Measurements from ENCODE around the gene RHBDL3.

Gene RHBDL3

DNA sequence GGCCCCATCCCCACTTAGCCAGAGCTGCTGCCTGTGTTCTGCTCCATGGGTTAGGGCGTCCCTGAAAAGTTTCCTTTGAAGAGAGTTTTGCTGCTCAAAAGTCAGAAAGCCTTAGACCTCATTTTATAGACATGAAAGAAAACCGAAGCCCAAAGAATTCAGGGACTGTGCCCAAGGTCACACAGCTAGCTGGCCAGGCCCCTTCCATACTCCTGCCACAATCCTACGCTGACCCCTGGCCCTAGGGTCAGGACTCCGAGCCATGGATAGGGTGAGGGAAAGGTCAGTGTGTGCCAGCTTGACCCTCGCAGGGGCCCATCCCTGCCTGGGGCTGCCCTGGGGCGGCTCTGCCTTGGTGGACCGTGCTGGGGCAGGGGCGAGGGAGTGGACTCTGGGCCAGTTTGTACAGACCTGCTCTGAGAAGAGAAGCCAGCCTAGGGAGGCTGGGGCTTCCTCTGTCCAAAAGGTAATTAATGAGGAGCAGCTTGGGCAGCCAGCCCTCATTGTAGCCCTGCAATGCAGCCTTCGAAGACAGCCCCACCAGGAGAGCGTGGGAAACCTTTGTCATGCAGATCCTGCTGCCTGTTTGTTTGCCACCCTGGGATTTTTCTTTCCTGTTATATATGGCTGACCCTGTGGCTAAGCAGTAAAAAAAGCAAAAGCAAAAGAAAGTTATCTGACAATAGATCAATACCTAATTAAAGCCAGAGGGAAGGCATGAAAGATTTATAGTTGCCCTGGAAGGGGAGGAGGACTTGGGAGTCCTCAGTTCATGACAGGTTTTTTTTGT lies 37.4 kb downstream of the RHBDL3 start:
- Histone ChIP-seq H2BK12ac (ENCODE audit: low read length) (no peak overlapping the region), H4K91ac (ENCODE audit: low read depth, low read length) (no peak overlapping the region), H3K79me1 (ENCODE audit: low read length) (no peaks in the 10 kb centered on the region), H3K9me3 (ENCODE audit: insufficient read depth, low read depth, low read length) (no peaks in the 10 kb centered on the region), H4K8ac (ENCODE audit: low read depth, low read length) (no peak overlapping the region), H3K9ac (ENCODE audit: low read length) (no peak overlapping the region), H3K27ac (ENCODE audit: low read depth, low read length) (no peak overlapping the region), H3K4me3 (ENCODE audit: low read depth, low read length) (no peak overlapping the region), H2BK120ac (ENCODE audit: insufficient read depth, low read length, poor library complexity) (no peak overlapping the region), H3K4me1 (ENCODE audit: control insufficient read depth in 1 of 2, insufficient read depth in 2 of 2, low read length in 2 of 2) (peaks cover 11% of the 10 kb centered on the region in 2 experiments), H3K36me3 (ENCODE audit: control insufficient read depth in 1 of 2, insufficient read depth in 2 of 2, low read length in 2 of 2) (no peaks in the 10 kb centered on the region), H3K4me2 (ENCODE audit: low read length) (no peak overlapping the region), H4K12ac (ENCODE audit: low read depth, low read length) (no peak overlapping the region), H3K27me3 (ENCODE audit: insufficient read depth, low read length) (no peaks in the 10 kb centered on the region), H3K14ac (ENCODE audit: low read length) (no peak overlapping the region), H2BK5ac (ENCODE audit: low read depth, low read length, poor library complexity) (no peak overlapping the region), H2AFZ (ENCODE audit: insufficient read depth, low read length, poor library complexity) (no peak overlapping the region), H3K79me2 (ENCODE audit: control insufficient read depth, insufficient read depth, low read length, poor library complexity) (no peaks in the 10 kb centered on the region), H3K4ac (ENCODE audit: low read depth, low read length) (no peak overlapping the region), H3K18ac (ENCODE audit: low read length) (no peak overlapping the region), H3K23ac (ENCODE audit: low read length) (no peak overlapping the region), H2AK5ac (ENCODE audit: low read length) (no peak overlapping the region)
- DNase-seq = no peak
- no CpG with 5 or more reads among the region's 10 CpGs for WGBS (ENCODE audit: extremely low coverage, insufficient coverage, insufficient read length)

DNA sequence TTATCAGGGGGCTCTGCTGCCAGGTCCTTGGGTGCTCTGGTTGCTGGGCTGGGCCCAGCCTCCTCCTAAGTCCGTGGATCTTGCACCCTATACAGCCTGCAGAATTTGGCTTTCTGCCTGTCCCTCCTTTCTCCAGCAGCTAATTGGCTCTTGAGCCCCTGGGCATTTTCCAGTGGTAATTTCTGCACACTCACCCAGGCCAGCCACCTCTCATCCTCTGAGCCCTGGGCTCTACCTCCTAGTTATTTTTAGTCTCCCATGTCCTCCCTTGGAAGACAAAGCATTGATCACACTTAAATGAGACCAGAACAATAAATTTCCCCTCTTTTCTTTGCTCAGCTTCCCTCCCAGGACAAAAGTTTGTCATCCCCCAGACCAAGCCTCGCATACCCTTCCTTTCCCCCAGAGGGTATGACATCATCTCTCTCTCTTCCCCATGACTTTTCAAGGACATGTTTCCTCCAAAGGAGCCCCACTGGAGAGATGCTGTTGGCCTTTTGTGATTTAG lies 38.2 kb downstream of the RHBDL3 start:
- Histone ChIP-seq H3K27ac (ENCODE audit: low read depth, low read length) (no peak overlapping the region), H2BK12ac (ENCODE audit: low read length) (no peak overlapping the region), H3K18ac (ENCODE audit: low read length) (no peak overlapping the region), H2BK120ac (ENCODE audit: insufficient read depth, low read length, poor library complexity) (no peak overlapping the region), H4K91ac (ENCODE audit: low read depth, low read length) (no peak overlapping the region), H3K4me1 (ENCODE audit: control insufficient read depth in 1 of 2, insufficient read depth in 2 of 2, low read length in 2 of 2) (peaks cover 11% of the 10 kb centered on the region in 2 experiments), H3K9me3 (ENCODE audit: insufficient read depth, low read depth, low read length) (no peaks in the 10 kb centered on the region), H3K9ac (ENCODE audit: low read length) (no peak overlapping the region), H2AK5ac (ENCODE audit: low read length) (no peak overlapping the region), H3K79me2 (ENCODE audit: control insufficient read depth, insufficient read depth, low read length, poor library complexity) (no peaks in the 10 kb centered on the region), H3K14ac (ENCODE audit: low read length) (no peak overlapping the region), H2AFZ (ENCODE audit: insufficient read depth, low read length, poor library complexity) (no peak overlapping the region), H3K79me1 (ENCODE audit: low read length) (no peaks in the 10 kb centered on the region), H4K8ac (ENCODE audit: low read depth, low read length) (no peak overlapping the region), H3K4ac (ENCODE audit: low read depth, low read length) (no peak overlapping the region), H4K12ac (ENCODE audit: low read depth, low read length) (no peak overlapping the region), H2BK5ac (ENCODE audit: low read depth, low read length, poor library complexity) (no peak overlapping the region), H3K4me3 (ENCODE audit: low read depth, low read length) (no peak overlapping the region), H3K23ac (ENCODE audit: low read length) (no peak overlapping the region), H3K27me3 (ENCODE audit: insufficient read depth, low read length) (no peaks in the 10 kb centered on the region), H3K36me3 (ENCODE audit: control insufficient read depth in 1 of 2, insufficient read depth in 2 of 2, low read length in 2 of 2) (no peaks in the 10 kb centered on the region), H3K4me2 (ENCODE audit: low read length) (no peak overlapping the region)
- no peak for DNase-seq
- no CpG with 5 or more reads among the region's 2 CpGs for WGBS (ENCODE audit: extremely low coverage, insufficient coverage, insufficient read length)

DNA sequence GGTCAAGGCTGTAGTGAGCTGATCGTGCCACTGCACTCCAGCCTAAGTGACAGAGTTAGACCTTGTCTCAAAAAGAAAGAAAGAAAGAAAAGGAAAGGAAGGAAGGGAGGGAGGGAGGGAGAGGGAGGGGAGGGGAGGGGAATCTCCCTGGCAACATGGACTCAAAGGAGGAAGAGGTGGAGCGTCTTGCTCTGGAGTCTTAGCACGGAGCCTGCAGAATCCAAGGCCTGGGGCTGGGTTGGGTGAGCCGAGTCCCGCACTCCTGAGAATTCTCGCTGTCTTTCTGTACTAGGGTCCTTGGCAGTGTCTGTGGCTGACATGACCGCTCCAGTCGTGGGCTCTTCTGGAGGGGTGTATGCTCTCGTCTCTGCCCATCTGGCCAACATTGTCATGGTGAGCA lies 39.4 kb downstream of the RHBDL3 start:
- Histone ChIP-seq H3K4ac (ENCODE audit: low read depth, low read length) (no peak overlapping the region), H3K36me3 (ENCODE audit: control insufficient read depth in 1 of 2, insufficient read depth in 2 of 2, low read length in 2 of 2) (no peaks in the 10 kb centered on the region), H3K14ac (ENCODE audit: low read length) (no peak overlapping the region), H4K8ac (ENCODE audit: low read depth, low read length) (no peak overlapping the region), H4K91ac (ENCODE audit: low read depth, low read length) (no peak overlapping the region), H2AK5ac (ENCODE audit: low read length) (no peak overlapping the region), H2BK12ac (ENCODE audit: low read length) (no peak overlapping the region), H3K79me1 (ENCODE audit: low read length) (no peaks in the 10 kb centered on the region), H3K27me3 (ENCODE audit: insufficient read depth, low read length) (no peaks in the 10 kb centered on the region), H2AFZ (ENCODE audit: insufficient read depth, low read length, poor library complexity) (no peak overlapping the region), H3K4me2 (ENCODE audit: low read length) (no peak overlapping the region), H3K4me1 (ENCODE audit: control insufficient read depth in 1 of 2, insufficient read depth in 2 of 2, low read length in 2 of 2) (peaks cover 11% of the 10 kb centered on the region in 2 experiments), H2BK120ac (ENCODE audit: insufficient read depth, low read length, poor library complexity) (no peak overlapping the region), H3K79me2 (ENCODE audit: control insufficient read depth, insufficient read depth, low read length, poor library complexity) (no peaks in the 10 kb centered on the region), H3K4me3 (ENCODE audit: low read depth, low read length) (no peak overlapping the region), H3K23ac (ENCODE audit: low read length) (no peak overlapping the region), H3K9ac (ENCODE audit: low read length) (no peak overlapping the region), H3K27ac (ENCODE audit: low read depth, low read length) (no peak overlapping the region), H4K12ac (ENCODE audit: low read depth, low read length) (no peak overlapping the region), H3K18ac (ENCODE audit: low read length) (no peak overlapping the region), H3K9me3 (ENCODE audit: insufficient read depth, low read depth, low read length) (no peaks in the 10 kb centered on the region), H2BK5ac (ENCODE audit: low read depth, low read length, poor library complexity) (no peak overlapping the region)
- DNase-seq = no peak
- WGBS (ENCODE audit: extremely low coverage, insufficient coverage, insufficient read length) = no CpG with 5 or more reads among the region's 9 CpGs

DNA sequence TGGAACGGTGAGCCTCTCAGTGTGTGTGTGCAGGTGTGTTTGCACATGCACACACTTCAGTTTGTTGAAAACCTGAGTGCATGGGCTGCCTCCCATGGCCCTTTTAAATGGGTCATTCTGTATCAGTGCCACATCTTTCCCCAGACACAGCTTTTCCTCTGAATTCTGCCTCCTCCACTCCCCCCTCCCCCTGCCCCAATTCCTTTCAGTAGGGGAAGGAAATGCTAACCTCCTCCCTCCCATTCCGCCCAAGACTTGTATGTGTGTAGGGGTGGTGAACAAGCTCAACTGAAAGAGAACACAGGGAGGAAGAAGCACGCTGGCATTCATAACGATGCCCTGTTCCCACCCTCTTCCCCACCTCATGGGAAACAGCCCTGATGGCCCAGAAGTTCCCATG lies 42.0 kb downstream of the RHBDL3 start:
- no CpG with 5 or more reads among the region's 4 CpGs for WGBS (ENCODE audit: extremely low coverage, insufficient coverage, insufficient read length)

More for the DNA sequence above, 42.0 kb downstream of the RHBDL3 start:
- H3K36me3 ChIP-seq (ENCODE audit: control insufficient read depth in 1 of 2, insufficient read depth in 2 of 2, low read length in 2 of 2) = no peaks in the 10 kb centered on the region
- no peak overlapping the region for H4K8ac ChIP-seq (ENCODE audit: low read depth, low read length)
- H2AK5ac ChIP-seq (ENCODE audit: low read length) = no peak overlapping the region
- no peak overlapping the region for H3K18ac ChIP-seq (ENCODE audit: low read length)
- H3K27me3 ChIP-seq (ENCODE audit: insufficient read depth, low read length) = no peaks in the 10 kb centered on the region
- no peaks in the 10 kb centered on the region for H3K79me1 ChIP-seq (ENCODE audit: low read length)
- H2AFZ ChIP-seq (ENCODE audit: insufficient read depth, low read length, poor library complexity) = no peak overlapping the region
- no peaks in the 10 kb centered on the region for H3K79me2 ChIP-seq (ENCODE audit: control insufficient read depth, insufficient read depth, low read length, poor library complexity)
- H3K23ac ChIP-seq (ENCODE audit: low read length) = no peak overlapping the region
- H3K4me1 ChIP-seq (ENCODE audit: control insufficient read depth in 1 of 2, insufficient read depth in 2 of 2, low read length in 2 of 2) = peaks cover 9 to 11% of the 10 kb centered on the region in 2 experiments
- H2BK5ac ChIP-seq (ENCODE audit: low read depth, low read length, poor library complexity) = no peak overlapping the region
- no peaks in the 10 kb centered on the region for H3K9me3 ChIP-seq (ENCODE audit: insufficient read depth, low read depth, low read length)
- H2BK120ac ChIP-seq (ENCODE audit: insufficient read depth, low read length, poor library complexity) = no peak overlapping the region
- H4K12ac ChIP-seq (ENCODE audit: low read depth, low read length) = no peak overlapping the region
- no peak overlapping the region for H3K14ac ChIP-seq (ENCODE audit: low read length)
- H3K4me2 ChIP-seq (ENCODE audit: low read length) = no peak overlapping the region
- H4K91ac ChIP-seq (ENCODE audit: low read depth, low read length) = no peak overlapping the region
- no peak overlapping the region for H3K4ac ChIP-seq (ENCODE audit: low read depth, low read length)
- H3K4me3 ChIP-seq (ENCODE audit: low read depth, low read length) = no peak overlapping the region
- no peak overlapping the region for H2BK12ac ChIP-seq (ENCODE audit: low read length)
- no peak overlapping the region for H3K27ac ChIP-seq (ENCODE audit: low read depth, low read length)
- no peak overlapping the region for H3K9ac ChIP-seq (ENCODE audit: low read length)
- no peak for DNase-seq

Data from trophoblast cell (in vitro differentiated cells and primary cell).